T-helper 17 cell (primary cell): ENCODE data around the gene SNX3. TPM values are rescaled to one million over a fixed set of nuclear protein-coding genes. Genes with fewer than 3 reads are reported as not detected.

ENCODE experiments used
- ATAC-seq: fragments of 150-1000 bp; cut with Tn5 transposase; 2 replicates; pipeline ENCODE4 v1.10.0; 2021; ENCODE audit warnings: mild to moderate bottlenecking, moderate library complexity
- DNase-seq, 3 donors: peaks; one replicate each; pipeline versions ENCODE4 v3.0.0 to v3.0.0-alpha.2; 2020 to 2021
- H3K9me3 ChIP-seq: one replicate; pipeline ENCODE4 v1.7.0; 2013; ENCODE audit warnings: low read length, mild to moderate bottlenecking; ENCODE audit not compliant: control insufficient read depth, poor library complexity, severe bottlenecking
- H3K27ac Mint-ChIP-seq: one replicate; pipeline ENCODE4 v1.8.0; 2022; ENCODE audit warnings: mild to moderate bottlenecking, moderate library complexity, mixed read lengths
- H3K27me3 Mint-ChIP-seq: one replicate; pipeline ENCODE4 v1.8.0; 2022; ENCODE audit warnings: mixed read lengths
- H3K36me3 Mint-ChIP-seq: one replicate; pipeline ENCODE4 v1.8.0; 2022; ENCODE audit warnings: low read depth, mixed read lengths
- H3K4me1 Mint-ChIP-seq: one replicate; pipeline ENCODE4 v1.8.0; 2022; ENCODE audit warnings: mild to moderate bottlenecking, mixed read lengths
- H3K4me3 Mint-ChIP-seq: one replicate; pipeline ENCODE4 v1.8.0; 2022; ENCODE audit warnings: mild to moderate bottlenecking, moderate library complexity, mixed read lengths
- total RNA-seq, 4 donors: library from RNA in 2 of 4; stranded (reverse) in 2 of 4; gene quantifications; one replicate each; pipeline ENCODE4 v1.2.3 and lab custom pipeline; 2022 to 2026

SNX3 gene
- total RNA-seq, 2 donors from 2014 or later: 51.5 to 52.3 TPM

DNA sequence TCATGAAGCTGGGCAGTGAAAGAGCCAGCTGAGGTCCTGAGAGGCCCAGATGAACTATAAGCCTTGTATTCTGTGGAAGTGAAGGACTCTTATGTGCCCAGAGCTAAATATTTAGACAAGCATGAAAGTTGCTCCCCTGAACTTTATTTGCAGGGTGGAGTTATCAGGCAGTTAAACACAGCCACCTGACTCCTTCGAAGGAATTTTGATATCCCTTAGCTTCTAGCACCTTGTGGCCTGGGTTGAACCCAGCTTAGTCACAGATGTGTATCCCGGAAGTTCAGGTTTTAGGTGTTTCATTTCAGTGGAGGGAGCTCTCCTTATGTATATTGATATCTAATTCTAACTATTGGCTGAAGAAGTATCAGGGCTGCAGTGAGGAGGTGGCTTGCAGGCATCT is 74.6 kb downstream of the SNX3 start:
- Mint-ChIP-seq H3K27ac (no peak overlapping the region), H3K4me1 (peaks cover 3% of the 10 kb centered on the region), H3K27me3 (peaks cover 59% of the 10 kb centered on the region), H3K36me3 (no peaks in the 10 kb centered on the region), H3K4me3 (no peak overlapping the region)
- no peaks in the 10 kb centered on the region for H3K9me3 ChIP-seq
- DNase-seq: no peak
- ATAC-seq: no peak

- no peak for ATAC-seq
- H3K9me3 ChIP-seq: no peaks in the 10 kb centered on the region
- Mint-ChIP-seq H3K27ac (no peak overlapping the region), H3K4me3 (no peak overlapping the region), H3K27me3 (peaks cover 76% of the 10 kb centered on the region), H3K4me1 (peaks cover 4% of the 10 kb centered on the region), H3K36me3 (peaks cover 2% of the 10 kb centered on the region)
- DNase-seq: no peak
These were observed 80.1 kb downstream of the SNX3 start for GRCh38 chr6:108180776-108181175.

DNA sequence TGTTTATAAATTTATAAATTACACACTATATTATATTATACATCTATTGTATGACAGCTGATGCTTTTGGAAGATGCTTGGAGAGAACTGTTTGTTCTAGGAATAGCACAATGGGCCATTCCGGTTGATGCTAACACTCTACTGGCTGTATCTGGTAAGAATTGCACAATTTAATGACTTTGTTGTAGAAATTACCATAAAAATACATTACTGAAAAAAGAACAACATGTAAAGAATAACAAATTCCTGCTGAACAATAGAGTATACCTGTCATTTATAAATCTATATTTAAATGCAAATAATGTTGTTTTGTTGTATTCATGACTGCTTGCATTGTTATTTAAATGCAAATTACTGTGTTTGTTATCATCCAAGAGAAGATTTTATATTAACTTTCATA is 80.6 kb downstream of the SNX3 start:
- peaks cover 6% of the 10 kb centered on the region for H3K4me1 Mint-ChIP-seq
- DNase-seq (no peak), ATAC-seq (no peak)
- H3K27ac Mint-ChIP-seq: no peak overlapping the region
- peaks cover 2% of the 10 kb centered on the region for H3K36me3 Mint-ChIP-seq
- no peaks in the 10 kb centered on the region for H3K9me3 ChIP-seq
- no peak overlapping the region for H3K4me3 Mint-ChIP-seq
- peaks cover 76% of the 10 kb centered on the region for H3K27me3 Mint-ChIP-seq

DNA sequence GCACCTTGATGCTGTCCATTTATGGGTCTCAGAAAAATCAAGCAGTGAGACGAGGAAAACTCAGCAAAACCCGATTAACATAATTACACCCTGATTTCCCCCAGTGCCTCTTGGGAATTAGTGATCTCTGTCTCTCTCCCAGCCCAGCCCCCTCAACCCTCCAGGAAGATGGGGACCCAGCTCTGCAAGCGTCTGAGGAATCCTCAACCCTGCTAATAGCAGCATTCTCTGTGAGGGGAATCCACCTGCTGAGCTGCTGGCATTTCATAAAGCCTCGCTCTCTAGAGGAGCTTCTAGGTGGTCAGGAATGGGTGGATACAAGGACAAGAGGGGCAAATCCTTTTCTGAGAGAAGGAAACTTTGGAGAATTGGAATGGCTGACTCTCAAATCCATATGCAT is 81.1 kb downstream of the SNX3 start:
- H3K27me3 Mint-ChIP-seq: peaks cover 76% of the 10 kb centered on the region
- DNase-seq (no peak), ATAC-seq (no peak)
- peaks cover 8% of the 10 kb centered on the region for H3K4me1 Mint-ChIP-seq
- H3K27ac Mint-ChIP-seq: no peak overlapping the region
- no peak overlapping the region for H3K4me3 Mint-ChIP-seq
- H3K9me3 ChIP-seq: no peaks in the 10 kb centered on the region
- peaks cover 2% of the 10 kb centered on the region for H3K36me3 Mint-ChIP-seq

- peaks cover 5% of the 10 kb centered on the region for H3K36me3 Mint-ChIP-seq
- H3K27ac Mint-ChIP-seq: no peak overlapping the region
- peaks cover 12% of the 10 kb centered on the region for H3K4me1 Mint-ChIP-seq
- H3K9me3 ChIP-seq: no peaks in the 10 kb centered on the region
- H3K4me3 Mint-ChIP-seq: peak overlapping the region; percentile 79
- DNase-seq: no peak
- no peak for ATAC-seq
- peaks cover 83% of the 10 kb centered on the region for H3K27me3 Mint-ChIP-seq
These were observed 84.4 kb downstream of the SNX3 start for GRCh38 chr6:108176281-108177089.

DNA sequence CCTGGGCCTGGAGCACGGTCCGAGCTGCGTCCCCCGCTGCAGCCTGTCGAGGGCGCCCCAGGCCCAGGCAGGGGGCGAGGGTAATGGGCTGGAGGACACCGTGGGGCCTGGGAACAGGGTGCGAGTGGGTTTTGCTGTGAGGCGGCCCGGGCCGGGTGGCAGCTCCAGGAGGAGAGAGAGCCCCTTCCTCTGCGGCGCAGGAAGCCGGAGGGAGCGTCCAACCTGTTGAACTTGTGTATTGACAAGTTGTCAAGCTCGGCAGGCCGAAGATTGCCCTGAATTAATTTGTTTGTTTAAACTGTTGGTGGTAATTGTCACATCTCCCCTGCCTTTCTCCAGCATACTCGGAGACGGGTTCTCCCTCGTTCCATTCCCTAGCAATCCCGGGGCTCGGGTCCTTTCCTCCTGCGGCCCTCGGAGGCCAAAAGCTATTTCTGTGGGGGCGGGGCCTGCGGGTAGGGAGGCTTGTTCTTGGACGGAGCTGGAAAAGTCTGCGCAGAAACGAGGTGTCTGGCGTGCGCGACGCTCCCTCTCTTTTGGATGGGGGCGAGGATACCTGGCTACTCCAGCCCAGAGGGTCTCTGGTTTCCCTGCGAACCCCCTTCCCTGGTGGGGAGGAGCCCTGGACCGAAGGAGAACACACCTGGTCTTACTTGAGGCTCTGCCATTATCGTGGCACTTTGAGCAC is 85.1 kb downstream of the SNX3 start:
- H3K27ac Mint-ChIP-seq: no peak overlapping the region
- peaks cover 86% of the 10 kb centered on the region for H3K27me3 Mint-ChIP-seq
- no peaks in the 10 kb centered on the region for H3K9me3 ChIP-seq
- H3K36me3 Mint-ChIP-seq: peaks cover 7% of the 10 kb centered on the region
- H3K4me1 Mint-ChIP-seq: peaks cover 19% of the 10 kb centered on the region
- no peak for DNase-seq
- peak overlapping the region; percentile 79 for H3K4me3 Mint-ChIP-seq
- no peak for ATAC-seq

DNA sequence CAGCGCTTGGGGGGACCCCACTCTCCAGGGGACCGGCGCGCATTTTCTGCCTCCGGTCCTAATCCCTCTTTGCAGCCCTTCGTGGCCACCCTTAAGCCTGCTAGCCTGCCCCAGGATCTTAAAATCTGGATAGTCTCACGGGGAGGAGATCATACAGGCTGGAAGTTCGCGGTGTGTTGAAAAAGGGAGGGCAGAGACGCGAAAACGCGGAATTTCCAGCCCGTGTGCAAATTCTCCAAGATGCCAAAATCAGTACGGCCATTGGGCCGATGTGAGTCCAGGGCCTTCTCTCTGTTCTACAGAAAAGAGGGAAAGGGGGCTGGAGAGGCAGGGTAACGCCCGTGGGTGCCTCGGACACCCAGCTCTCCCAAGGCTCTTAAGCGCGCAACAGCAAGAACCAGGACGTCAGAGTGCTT is 85.7 kb downstream of the SNX3 start:
- H3K9me3 ChIP-seq: no peaks in the 10 kb centered on the region
- H3K4me3 Mint-ChIP-seq: peak overlapping the region; percentile 57
- ATAC-seq (no peak), DNase-seq (no peak)
- H3K27me3 Mint-ChIP-seq: peaks cover 92% of the 10 kb centered on the region
- peaks cover 19% of the 10 kb centered on the region for H3K4me1 Mint-ChIP-seq
- no peak overlapping the region for H3K27ac Mint-ChIP-seq
- H3K36me3 Mint-ChIP-seq: peaks cover 7% of the 10 kb centered on the region

DNA sequence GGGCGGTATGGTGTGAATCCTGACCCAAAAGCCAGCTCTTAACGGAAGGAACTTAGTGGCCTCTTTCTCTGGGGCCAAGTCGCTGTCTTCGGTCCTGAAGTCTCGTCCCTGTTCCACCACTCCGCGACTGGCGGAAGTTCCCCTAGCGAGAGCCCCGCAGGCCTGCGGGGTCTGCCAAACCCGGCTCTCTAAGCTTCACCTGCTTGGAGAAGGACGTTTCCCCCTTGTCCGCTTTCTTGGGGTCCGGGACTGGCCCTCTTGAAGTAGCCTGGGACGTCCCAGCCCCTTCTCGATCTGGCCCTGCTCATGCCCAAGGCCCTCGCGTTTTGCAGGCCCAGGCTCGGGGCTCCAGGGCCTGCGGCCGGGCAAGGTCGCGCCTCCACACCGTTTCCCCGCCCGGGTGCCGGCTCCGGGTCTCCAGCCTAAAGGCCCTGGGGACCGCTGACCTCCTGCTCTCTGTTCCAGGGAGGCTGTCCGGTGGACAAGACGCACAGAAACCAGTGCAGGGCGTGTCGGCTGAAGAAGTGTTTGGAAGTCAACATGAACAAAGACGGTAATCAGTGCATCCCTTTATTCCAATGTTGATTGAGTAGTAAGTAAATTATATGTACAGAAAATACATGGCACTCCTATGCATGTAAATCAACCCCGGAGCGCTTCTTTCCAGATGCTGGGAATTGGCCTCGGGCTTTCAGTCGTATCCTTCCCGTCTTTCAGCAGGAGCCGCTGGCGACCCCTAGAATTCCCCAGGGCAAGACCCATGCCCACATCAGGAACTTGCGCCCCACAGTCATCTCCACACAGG is 86.3 kb downstream of the SNX3 start:
- no peaks in the 10 kb centered on the region for H3K9me3 ChIP-seq
- ATAC-seq (no peak), DNase-seq (no peak)
- peaks cover 19% of the 10 kb centered on the region for H3K4me1 Mint-ChIP-seq
- peaks cover 7% of the 10 kb centered on the region for H3K36me3 Mint-ChIP-seq
- no peak overlapping the region for H3K27ac Mint-ChIP-seq
- peak overlapping the region; percentile 57 for H3K4me3 Mint-ChIP-seq
- peaks cover 93% of the 10 kb centered on the region for H3K27me3 Mint-ChIP-seq

DNA sequence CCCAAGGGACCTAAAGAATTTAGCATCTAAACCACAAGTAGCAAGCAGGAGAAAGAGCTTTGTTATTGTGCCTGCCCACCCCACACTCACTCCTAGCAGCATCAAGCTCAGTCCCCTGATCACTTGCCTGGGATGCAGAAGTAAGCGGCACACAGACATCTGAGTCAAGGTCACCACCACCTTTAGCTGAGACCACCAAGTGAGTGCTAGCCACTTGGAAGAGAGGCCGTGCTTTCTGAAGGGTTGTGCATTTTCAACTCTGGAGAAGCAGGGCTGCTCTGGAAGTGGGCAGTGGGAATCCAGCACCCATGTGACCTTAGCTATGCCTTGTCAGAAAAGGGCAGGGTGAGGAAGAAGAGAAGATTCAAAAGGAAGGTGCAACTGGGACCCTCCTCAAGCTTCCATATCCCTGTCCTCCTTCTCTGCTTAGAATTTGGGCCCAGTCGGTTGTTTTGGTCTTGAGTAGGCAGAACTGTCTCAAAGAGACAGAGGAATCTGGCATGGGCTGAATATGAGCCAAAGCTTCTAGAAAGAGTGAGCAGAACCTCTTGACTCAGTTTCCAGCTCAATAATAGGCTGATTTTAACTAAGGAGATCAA is 88.8 kb downstream of the SNX3 start:
- Mint-ChIP-seq H3K4me3 (no peak overlapping the region), H3K4me1 (peaks cover 33% of the 10 kb centered on the region), H3K27ac (no peak overlapping the region), H3K27me3 (peaks cover 94% of the 10 kb centered on the region), H3K36me3 (peaks cover 6% of the 10 kb centered on the region)
- no peak for DNase-seq
- no peak for ATAC-seq
- no peaks in the 10 kb centered on the region for H3K9me3 ChIP-seq

GRCh38 chr6:108171291-108171917 is 89.4 kb downstream of the SNX3 start:
- H3K4me3 Mint-ChIP-seq: no peak overlapping the region
- ATAC-seq: no peak
- peaks cover 90% of the 10 kb centered on the region for H3K27me3 Mint-ChIP-seq
- no peak overlapping the region for H3K27ac Mint-ChIP-seq
- peaks cover 33% of the 10 kb centered on the region for H3K4me1 Mint-ChIP-seq
- peaks cover 5% of the 10 kb centered on the region for H3K36me3 Mint-ChIP-seq
- no peaks in the 10 kb centered on the region for H3K9me3 ChIP-seq
- DNase-seq: no peak

DNA sequence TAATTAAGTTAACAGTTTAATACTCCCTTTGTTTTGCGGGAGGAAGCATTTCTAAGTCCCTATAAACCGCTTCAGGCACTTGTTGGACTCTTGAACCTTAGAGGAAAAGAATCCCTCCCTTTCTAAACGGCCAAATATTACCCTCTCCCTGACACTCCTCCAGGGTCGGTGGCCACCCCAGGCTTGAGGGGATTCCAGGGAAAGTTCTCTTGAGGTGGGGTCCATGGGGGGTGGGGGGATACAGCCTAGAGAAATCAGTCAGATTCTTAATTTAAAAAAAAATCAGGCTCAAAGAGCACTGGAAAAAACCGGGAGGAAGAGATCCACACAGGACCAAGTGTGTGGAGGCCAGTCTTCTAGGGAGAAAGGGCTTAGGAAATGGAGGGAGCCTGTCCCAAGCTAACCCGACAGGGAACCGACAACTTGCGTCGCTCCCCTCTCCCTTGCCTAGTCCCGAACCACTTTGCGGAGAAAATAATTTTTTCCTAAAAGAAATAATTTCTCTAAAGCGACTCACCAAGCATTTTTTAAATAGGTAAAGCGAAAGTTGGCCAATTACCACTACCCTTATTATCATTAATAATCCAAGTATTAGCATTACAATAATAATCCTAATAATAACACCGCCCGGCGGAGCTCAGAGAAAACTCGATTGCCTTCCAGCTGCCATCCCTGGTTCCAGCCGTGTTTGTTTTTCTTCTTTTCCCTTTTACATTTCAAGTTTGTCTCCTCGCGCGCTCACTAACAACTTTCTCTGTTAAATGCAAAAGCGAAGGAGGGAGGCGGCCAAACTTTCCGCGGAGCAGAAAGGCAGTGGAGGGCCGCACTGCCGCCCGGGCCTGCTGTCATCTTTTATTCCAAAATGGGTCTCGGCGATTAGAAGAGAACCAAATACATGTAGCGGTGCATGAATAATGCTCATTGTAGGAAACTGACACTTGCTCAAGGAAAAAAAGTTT is 90.2 kb downstream of the SNX3 start:
- no peak overlapping the region for H3K4me3 Mint-ChIP-seq

More for the DNA sequence above, 90.2 kb downstream of the SNX3 start:
- Mint-ChIP-seq H3K27ac (no peak overlapping the region), H3K27me3 (peaks cover 90% of the 10 kb centered on the region), H3K36me3 (peaks cover 5% of the 10 kb centered on the region), H3K4me1 (peaks cover 37% of the 10 kb centered on the region)
- DNase-seq: no peak
- no peaks in the 10 kb centered on the region for H3K9me3 ChIP-seq
- ATAC-seq: no peak
